Neural cell (in vitro differentiated cells): Measurements from ENCODE around the gene PSMA8. TPM values are rescaled to one million over a fixed set of nuclear protein-coding genes. Genes with fewer than 3 reads are reported as not detected.

Source experiments
- H2AFZ ChIP-seq: fragments of 200-600, 300-800 bp; sonication (generic), shearing (Covaris generic); 2 replicates; pipeline ENCODE4 v1.6.0; 2014; ENCODE audit warnings: low read depth, mild to moderate bottlenecking, antibody characterized with exemption, low read length, moderate library complexity
- H3F3A ChIP-seq: fragments of 200-600 bp; shearing (Covaris generic); 2 replicates; pipeline ENCODE4 v1.6.1; 2016; ENCODE audit warnings: mild to moderate bottlenecking, moderate library complexity, mixed read lengths, antibody characterized with exemption, low read length; ENCODE audit not compliant: insufficient read depth, poor library complexity, severe bottlenecking
- H3K27ac ChIP-seq: fragments of 200-600, 300-800 bp; sonication (generic), shearing (Covaris generic); 2 replicates; pipeline ENCODE4 v1.5.1; 2014; ENCODE audit warnings: mild to moderate bottlenecking, low read length, moderate library complexity
- H3K27me3 ChIP-seq: fragments of 300-800, 200-600 bp; sonication (generic), shearing (Covaris generic); 2 replicates; pipeline ENCODE4 v1.6.0; 2014; ENCODE audit warnings: mild to moderate bottlenecking, low read depth, low read length, moderate library complexity; ENCODE audit not compliant: insufficient read depth
- H3K36me3 ChIP-seq: fragments of 300-800, 200-600 bp; sonication (generic), shearing (Covaris generic); 2 replicates; pipeline ENCODE4 v1.5.1; 2014; ENCODE audit warnings: mild to moderate bottlenecking, antibody characterized with exemption, low read length, moderate library complexity; ENCODE audit not compliant: insufficient read depth
- H3K4me2 ChIP-seq: fragments of 300-800, 200-600 bp; sonication (generic), shearing (Covaris generic); 2 replicates; pipeline ENCODE4 v1.6.0; 2014; ENCODE audit warnings: mild to moderate bottlenecking, low read length
- H3K4me3 ChIP-seq: fragments of 300-800, 200-600 bp; sonication (generic), shearing (Covaris generic); 2 replicates; pipeline ENCODE4 v1.5.1; 2014; ENCODE audit warnings: mild to moderate bottlenecking, low read length, moderate library complexity
- H3K79me2 ChIP-seq: fragments of 200-600 bp; shearing (Covaris generic); replicated peaks from 2 replicates; pipeline ENCODE4 v1.6.0; 2014; ENCODE audit warnings: mild to moderate bottlenecking, low read length, moderate library complexity; ENCODE audit not compliant: insufficient read depth
- H3K9ac ChIP-seq: fragments of 300-800, 200-600 bp; sonication (generic), shearing (Covaris generic); 2 replicates; pipeline ENCODE4 v1.6.1; 2016; ENCODE audit warnings: mild to moderate bottlenecking, low read length, mixed read lengths
- H3K9me2 ChIP-seq: fragments of 200-600 bp; shearing (Covaris generic); 2 replicates; pipeline ENCODE4 v1.6.1; 2016; ENCODE audit warnings: mild to moderate bottlenecking, low read length, mixed read lengths; ENCODE audit not compliant: insufficient read depth
- H3K9me3 ChIP-seq: fragments of 200-600, 300-800 bp; sonication (generic), shearing (Covaris generic); 2 replicates; pipeline ENCODE4 v1.6.1; 2016; ENCODE audit warnings: mild to moderate bottlenecking, mixed run types, low read length, moderate library complexity, mixed read lengths
- H4K20me1 ChIP-seq: fragments of 200-600 bp; shearing (Covaris generic); 2 replicates; pipeline ENCODE4 v1.6.1; 2016; ENCODE audit warnings: mild to moderate bottlenecking, mixed run types; ENCODE audit not compliant: insufficient read depth
- CTCF ChIP-seq: fragments of 450-650 bp; IDR thresholded peaks from 2 replicates; pipeline ENCODE4 v1.5.1; 2014; ENCODE audit warnings: antibody characterized with exemption, mild to moderate bottlenecking, moderate library complexity; ENCODE audit not compliant: poor library complexity, severe bottlenecking
- EP300 ChIP-seq: fragments of 450-650 bp; conservative IDR thresholded peaks from 2 replicates; pipeline ENCODE4 v1.6.1; 2014; ENCODE audit warnings: antibody characterized with exemption, mild to moderate bottlenecking, moderate library complexity; ENCODE audit not compliant: poor library complexity, severe bottlenecking
- EZH2 ChIP-seq: fragments of 200-600, 300-800 bp; shearing (Covaris generic), sonication (generic); IDR thresholded peaks from 2 replicates; pipeline ENCODE4 v1.6.1; 2014; ENCODE audit warnings: antibody characterized with exemption, low read length, borderline replicate concordance, mild to moderate bottlenecking; ENCODE audit not compliant: insufficient read depth, poor library complexity, severe bottlenecking
- MXI1 ChIP-seq: fragments of 450-650 bp; conservative IDR thresholded peaks from 2 replicates; pipeline ENCODE4 v1.6.1; 2014; ENCODE audit warnings: antibody characterized with exemption, mild to moderate bottlenecking; ENCODE audit not compliant: poor library complexity, severe bottlenecking
- POLR2AphosphoS5 ChIP-seq: IDR thresholded peaks from 2 replicates; pipeline ENCODE4 v1.6.1; 2012
- RAD21 ChIP-seq: fragments of 450-650 bp; conservative IDR thresholded peaks from 2 replicates; pipeline ENCODE4 v1.6.1; 2014; ENCODE audit warnings: antibody characterized with exemption, mild to moderate bottlenecking, moderate library complexity
- REST ChIP-seq: IDR thresholded peaks from 2 replicates; pipeline ENCODE4 v1.6.1; 2012; ENCODE audit warnings: borderline replicate concordance
- SMC3 ChIP-seq: fragments of 450-650 bp; conservative IDR thresholded peaks from 2 replicates; pipeline ENCODE4 v1.6.1; 2014; ENCODE audit warnings: antibody characterized with exemption, mild to moderate bottlenecking, moderate library complexity; ENCODE audit not compliant: poor library complexity
- TAF1 ChIP-seq: IDR thresholded peaks from 2 replicates; pipeline ENCODE4 v1.6.1; 2012; ENCODE audit warnings: low read depth
- polyA plus RNA-seq: library from polyadenylated mRNA; depleted of rRNA; stranded (reverse); fragments of >200 nt; gene quantifications from 2 replicates; pipeline ENCODE4 v1.2.3, GENCODE V29; 2014

The PSMA8 gene
- polyA plus RNA-seq, 1 donor from 2014 or later: not detected

DNA sequence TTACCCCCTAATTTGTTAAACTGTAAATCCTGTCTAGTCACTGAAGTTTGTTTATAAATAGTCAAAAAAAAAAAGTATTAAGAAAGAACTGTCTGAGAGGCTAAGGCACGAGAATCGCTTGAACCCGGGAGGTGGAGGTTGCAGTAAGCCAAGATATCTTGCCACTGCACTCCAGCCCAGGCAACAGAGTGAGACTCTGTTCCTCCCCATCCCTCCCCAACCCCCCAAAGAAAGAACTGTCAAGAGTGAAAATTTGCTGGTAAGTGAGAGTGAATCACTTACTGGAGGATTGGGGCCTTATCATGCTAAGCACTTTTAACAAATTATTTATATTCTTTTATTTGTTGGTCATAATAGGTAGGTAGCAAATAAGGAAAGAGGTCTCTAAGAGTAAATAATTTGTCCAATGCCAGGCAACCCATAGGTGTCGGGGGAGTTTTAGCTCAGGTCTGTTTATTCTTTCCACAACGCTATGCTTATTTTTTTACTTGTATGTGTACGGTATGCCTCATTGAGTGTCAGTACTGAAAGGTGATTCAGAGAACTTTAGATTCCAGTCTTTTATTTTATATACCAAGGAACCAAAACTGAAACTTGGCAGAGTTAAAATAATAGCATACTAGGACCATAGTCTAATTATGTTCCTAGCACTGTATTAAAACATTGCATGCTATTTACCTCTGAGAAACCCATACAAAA, 95.0 kb downstream of the PSMA8 start:
- Histone ChIP-seq H4K20me1 (no peaks in the 10 kb centered on the region), H3K4me2 (no peak overlapping the region), H3K9me3 (no peaks in the 10 kb centered on the region), H3K27me3 (peaks cover 14% of the 10 kb centered on the region), H3K9me2 (no peaks in the 10 kb centered on the region), H3K4me3 (no peak overlapping the region), H3K79me2 (no peaks in the 10 kb centered on the region), H3K27ac (no peak overlapping the region), H2AFZ (no peak overlapping the region), H3K36me3 (no peaks in the 10 kb centered on the region), H3F3A (no peaks in the 10 kb centered on the region), H3K9ac (no peak overlapping the region)
- TF ChIP-seq TAF1 (no peak), EP300 (no peak), POLR2AphosphoS5 (no peak), SMC3 (no peak), MXI1 (no peak), RAD21 (no peak), EZH2 (no peak), REST (no peak), CTCF (no peak)

DNA sequence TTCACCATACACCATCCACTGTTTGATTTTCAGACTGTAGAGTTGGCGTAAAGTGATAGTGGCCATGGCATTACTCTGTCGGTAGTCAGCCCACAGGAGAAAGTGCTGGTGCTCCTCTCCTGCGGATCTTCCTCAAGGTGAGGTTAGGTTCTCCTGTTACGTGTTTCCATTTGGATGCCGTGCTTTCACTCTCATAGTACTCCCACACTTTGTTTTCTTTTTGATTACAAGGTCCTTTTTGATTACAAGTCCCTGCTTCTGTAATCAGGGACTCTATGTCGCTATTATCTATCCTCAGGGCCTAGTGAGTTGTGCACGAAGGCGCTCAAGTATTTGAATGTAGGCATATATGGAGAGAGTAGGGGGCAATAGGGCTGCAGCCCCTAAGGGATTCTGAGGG, 96.8 kb downstream of the PSMA8 start:
- no peaks in the 10 kb centered on the region for H3K79me2 ChIP-seq
- H3K36me3 ChIP-seq: no peaks in the 10 kb centered on the region
- H3K4me3 ChIP-seq: no peak overlapping the region
- peaks cover 14% of the 10 kb centered on the region for H3K27me3 ChIP-seq
- no peaks in the 10 kb centered on the region for H3K9me2 ChIP-seq
- H4K20me1 ChIP-seq: no peaks in the 10 kb centered on the region
- H2AFZ ChIP-seq: no peak overlapping the region
- no peak overlapping the region for H3K4me2 ChIP-seq
- H3K9ac ChIP-seq: no peak overlapping the region
- H3K27ac ChIP-seq: no peak overlapping the region
- H3K9me3 ChIP-seq: no peaks in the 10 kb centered on the region
- no peaks in the 10 kb centered on the region for H3F3A ChIP-seq
- TF ChIP-seq EZH2 (no peak), EP300 (no peak), MXI1 (no peak), CTCF (no peak), SMC3 (no peak), TAF1 (no peak)
